ENCODE data around the gene CDK18.

DNA sequence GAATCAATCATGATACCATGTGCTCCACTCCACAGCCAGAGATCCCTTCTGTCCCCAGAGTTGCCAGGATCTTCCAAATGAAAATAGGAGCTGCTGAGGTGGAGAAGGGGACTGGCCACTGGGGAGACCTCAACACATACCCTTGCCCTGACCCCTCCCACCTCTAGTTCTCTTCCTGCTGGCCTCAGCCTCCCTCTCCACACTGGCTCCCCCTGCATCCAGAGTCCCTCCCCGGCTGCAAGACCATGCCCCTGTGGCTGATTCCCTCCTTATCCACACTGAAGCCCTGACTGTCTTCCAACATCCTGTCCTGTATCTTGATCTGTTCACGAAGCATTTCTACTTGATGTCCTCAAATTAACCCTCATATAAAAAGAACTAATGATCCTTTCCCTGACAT, 21.1 kb upstream of the CDK18 start:
- TF ChIP-seq POLR2AphosphoS5 (IDR thresholded peaks at IDR 0.05), result no peak
- TF ChIP-seq, protein P1, sequence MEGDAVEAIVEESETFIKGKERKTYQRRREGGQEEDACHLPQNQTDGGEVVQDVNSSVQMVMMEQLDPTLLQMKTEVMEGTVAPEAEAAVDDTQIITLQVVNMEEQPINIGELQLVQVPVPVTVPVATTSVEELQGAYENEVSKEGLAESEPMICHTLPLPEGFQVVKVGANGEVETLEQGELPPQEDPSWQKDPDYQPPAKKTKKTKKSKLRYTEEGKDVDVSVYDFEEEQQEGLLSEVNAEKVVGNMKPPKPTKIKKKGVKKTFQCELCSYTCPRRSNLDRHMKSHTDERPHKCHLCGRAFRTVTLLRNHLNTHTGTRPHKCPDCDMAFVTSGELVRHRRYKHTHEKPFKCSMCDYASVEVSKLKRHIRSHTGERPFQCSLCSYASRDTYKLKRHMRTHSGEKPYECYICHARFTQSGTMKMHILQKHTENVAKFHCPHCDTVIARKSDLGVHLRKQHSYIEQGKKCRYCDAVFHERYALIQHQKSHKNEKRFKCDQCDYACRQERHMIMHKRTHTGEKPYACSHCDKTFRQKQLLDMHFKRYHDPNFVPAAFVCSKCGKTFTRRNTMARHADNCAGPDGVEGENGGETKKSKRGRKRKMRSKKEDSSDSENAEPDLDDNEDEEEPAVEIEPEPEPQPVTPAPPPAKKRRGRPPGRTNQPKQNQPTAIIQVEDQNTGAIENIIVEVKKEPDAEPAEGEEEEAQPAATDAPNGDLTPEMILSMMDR (IDR thresholded peaks at IDR 0.05), result no peak

Measured in upper lobe of left lung (tissue), 4 donors.